ENCODE results near the gene PKNOX2. TPM values are rescaled to one million over a fixed set of nuclear protein-coding genes. Genes with fewer than 3 reads are reported as not detected.

Gene PKNOX2
- total RNA-seq, 1 donor from 2014 or later = 39.9 TPM

- H3K27me3 Mint-ChIP-seq = no peaks in the 10 kb centered on the region
- TF ChIP-seq CTCF (IDR thresholded peaks at IDR 0.05; ENCODE audit: unreplicated experiment) = no peak
- no peak overlapping the region for H3K4me3 Mint-ChIP-seq (ENCODE audit: low read depth)
- H3K27ac Mint-ChIP-seq = no peak overlapping the region
- H3K9me3 Mint-ChIP-seq (ENCODE audit: low read depth) = no peaks in the 10 kb centered on the region
- no peak for DNase-seq (ENCODE audit: low spot score, unreplicated experiment)
- no peaks in the 10 kb centered on the region for H3K4me1 Mint-ChIP-seq (ENCODE audit: low read depth)
- peaks cover 17% of the 10 kb centered on the region for H3K36me3 Mint-ChIP-seq (ENCODE audit: insufficient read depth)
Observed at GRCh38 chr11:125402435-125402834, 237.9 kb downstream of the PKNOX2 start.

- no peaks in the 10 kb centered on the region for H3K27me3 Mint-ChIP-seq
- DNase-seq (ENCODE audit: low spot score, unreplicated experiment) = no peak
Observed at GRCh38 chr11:125404157-125404810, 239.7 kb downstream of the PKNOX2 start.

GRCh38 chr11:125404811-125405790 lies 240.6 kb downstream of the PKNOX2 start:
- no peaks in the 10 kb centered on the region for H3K4me1 Mint-ChIP-seq (ENCODE audit: low read depth)
- no peak overlapping the region for H3K27ac Mint-ChIP-seq
- no peaks in the 10 kb centered on the region for H3K9me3 Mint-ChIP-seq (ENCODE audit: low read depth)
- H3K4me3 Mint-ChIP-seq (ENCODE audit: low read depth) = no peak overlapping the region
- no peaks in the 10 kb centered on the region for H3K27me3 Mint-ChIP-seq
- DNase-seq (ENCODE audit: low spot score, unreplicated experiment) = peak; percentile 72
- TF ChIP-seq CTCF (IDR thresholded peaks at IDR 0.05; ENCODE audit: unreplicated experiment) = peak; percentile 87
- H3K36me3 Mint-ChIP-seq (ENCODE audit: insufficient read depth) = peaks cover 17% of the 10 kb centered on the region

More at GRCh38 chr11:125404157-125404810, 239.7 kb downstream of the PKNOX2 start:
- Mint-ChIP-seq H3K27ac (peak overlapping the region; percentile 25), H3K4me1 (ENCODE audit: low read depth) (no peaks in the 10 kb centered on the region), H3K4me3 (ENCODE audit: low read depth) (no peak overlapping the region), H3K9me3 (ENCODE audit: low read depth) (no peaks in the 10 kb centered on the region), H3K36me3 (ENCODE audit: insufficient read depth) (peaks cover 18% of the 10 kb centered on the region)
- TF ChIP-seq CTCF (IDR thresholded peaks at IDR 0.05; ENCODE audit: unreplicated experiment) = no peak

GRCh38 chr11:125407046-125407445 lies 242.5 kb downstream of the PKNOX2 start:
- no peak for DNase-seq (ENCODE audit: low spot score, unreplicated experiment)
- Mint-ChIP-seq H3K27me3 (no peaks in the 10 kb centered on the region), H3K4me3 (ENCODE audit: low read depth) (no peak overlapping the region), H3K36me3 (ENCODE audit: insufficient read depth) (peaks cover 13% of the 10 kb centered on the region), H3K9me3 (ENCODE audit: low read depth) (no peaks in the 10 kb centered on the region), H3K27ac (no peak overlapping the region), H3K4me1 (ENCODE audit: low read depth) (no peaks in the 10 kb centered on the region)
- TF ChIP-seq CTCF (IDR thresholded peaks at IDR 0.05; ENCODE audit: unreplicated experiment) = no peak

GRCh38 chr11:125408311-125408711 lies 243.8 kb downstream of the PKNOX2 start:
- Mint-ChIP-seq H3K4me1 (ENCODE audit: low read depth) (no peaks in the 10 kb centered on the region), H3K9me3 (ENCODE audit: low read depth) (no peaks in the 10 kb centered on the region), H3K36me3 (ENCODE audit: insufficient read depth) (peaks cover 14% of the 10 kb centered on the region), H3K4me3 (ENCODE audit: low read depth) (no peak overlapping the region), H3K27ac (no peak overlapping the region), H3K27me3 (no peaks in the 10 kb centered on the region)
- no peak for DNase-seq (ENCODE audit: low spot score, unreplicated experiment)
- TF ChIP-seq CTCF (IDR thresholded peaks at IDR 0.05; ENCODE audit: unreplicated experiment) = no peak

Measured in progenitor cell of endocrine pancreas (in vitro differentiated cells).